NK-92 (cell line): ENCODE results near the gene SHOC2.

Source experiments
- DNase-seq: peaks from one replicate; lab custom pipeline; 2025; ENCODE audit not compliant: unreplicated experiment; lab: John Stamatoyannopoulos, UW

Gene SHOC2

DNA sequence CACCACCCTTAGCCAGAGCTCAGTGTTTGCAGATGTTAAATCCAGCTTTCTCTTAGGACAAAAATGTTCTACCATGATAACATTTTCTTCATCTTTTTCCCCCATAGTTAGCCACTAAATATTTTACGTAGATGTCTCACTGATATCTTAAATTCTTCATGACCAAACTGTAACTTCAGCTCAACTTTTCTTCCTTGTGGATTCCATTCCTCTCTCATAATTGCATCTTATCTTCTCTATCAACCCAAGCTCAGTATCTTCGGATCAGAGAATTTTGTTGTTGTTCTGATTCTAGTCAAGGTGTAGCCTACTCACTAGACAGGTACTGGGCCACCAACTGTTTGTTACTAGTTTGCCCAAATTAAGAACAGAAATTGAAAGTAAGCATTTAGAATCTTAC lies 60.2 kb downstream of the SHOC2 start:
- no peak for DNase-seq

DNA sequence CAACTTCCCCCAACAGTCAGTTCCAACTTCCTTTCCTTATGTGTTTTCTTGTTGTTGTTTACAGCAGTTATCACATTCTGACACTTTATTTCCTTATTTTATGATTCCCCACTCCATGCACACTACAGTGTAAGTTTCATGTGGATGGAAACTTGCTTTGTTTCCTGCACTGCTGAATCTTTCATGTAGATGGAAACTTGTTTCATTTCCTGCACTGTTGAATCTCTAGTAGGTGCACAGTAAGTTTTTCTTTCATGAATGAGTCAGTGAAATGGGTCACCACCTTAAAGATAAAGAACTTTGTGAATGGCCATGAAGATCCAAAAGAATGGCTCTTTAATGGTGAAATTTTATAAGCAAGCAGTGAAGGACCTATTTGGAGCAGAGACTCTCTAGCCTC lies 61.4 kb downstream of the SHOC2 start:
- no peak for DNase-seq

DNA sequence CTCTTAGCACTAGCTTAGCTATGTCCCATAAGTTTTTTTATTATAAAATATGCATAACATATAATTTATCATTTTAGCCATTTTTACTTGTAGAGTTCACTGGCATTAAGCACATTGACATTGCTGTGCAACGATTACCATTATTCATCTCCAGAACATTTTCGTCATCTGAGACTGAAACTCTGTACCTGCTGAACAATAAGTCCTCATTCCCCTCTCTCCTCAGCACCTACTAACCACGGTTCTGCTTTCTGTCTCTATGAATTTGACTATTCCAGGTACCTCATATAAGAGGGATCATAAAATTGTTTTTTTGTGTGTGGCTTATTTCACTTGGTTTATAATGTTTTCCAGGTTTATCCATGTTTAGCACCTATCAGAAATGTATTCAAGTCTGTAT lies 64.1 kb downstream of the SHOC2 start:
- no peak for DNase-seq

- DNase-seq = no peak
These were observed 66.3 kb downstream of the SHOC2 start for GRCh38 chr10:110985497-110986275.

DNA sequence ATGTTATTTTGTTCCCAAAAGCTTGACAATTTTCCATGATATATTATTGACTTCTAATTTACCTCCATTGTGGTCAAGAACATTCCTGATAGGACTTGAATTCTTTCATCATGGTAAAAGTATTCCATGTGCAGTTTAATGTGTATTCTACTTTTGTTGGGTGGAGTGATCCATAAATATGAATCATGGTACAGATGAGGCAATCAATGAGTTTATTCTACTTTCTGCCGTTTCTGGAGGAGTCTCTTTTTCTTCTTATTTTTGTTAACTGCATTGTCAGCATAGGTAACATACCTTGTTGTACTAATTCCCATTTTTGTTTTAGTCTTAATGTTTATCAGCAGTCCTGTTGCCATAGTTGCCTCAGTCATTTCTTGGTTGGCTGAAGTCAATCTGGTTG lies 69.6 kb downstream of the SHOC2 start:
- no peak for DNase-seq

GRCh38 chr10:110992006-110992800 lies 72.8 kb downstream of the SHOC2 start:
- no peak for DNase-seq

DNA sequence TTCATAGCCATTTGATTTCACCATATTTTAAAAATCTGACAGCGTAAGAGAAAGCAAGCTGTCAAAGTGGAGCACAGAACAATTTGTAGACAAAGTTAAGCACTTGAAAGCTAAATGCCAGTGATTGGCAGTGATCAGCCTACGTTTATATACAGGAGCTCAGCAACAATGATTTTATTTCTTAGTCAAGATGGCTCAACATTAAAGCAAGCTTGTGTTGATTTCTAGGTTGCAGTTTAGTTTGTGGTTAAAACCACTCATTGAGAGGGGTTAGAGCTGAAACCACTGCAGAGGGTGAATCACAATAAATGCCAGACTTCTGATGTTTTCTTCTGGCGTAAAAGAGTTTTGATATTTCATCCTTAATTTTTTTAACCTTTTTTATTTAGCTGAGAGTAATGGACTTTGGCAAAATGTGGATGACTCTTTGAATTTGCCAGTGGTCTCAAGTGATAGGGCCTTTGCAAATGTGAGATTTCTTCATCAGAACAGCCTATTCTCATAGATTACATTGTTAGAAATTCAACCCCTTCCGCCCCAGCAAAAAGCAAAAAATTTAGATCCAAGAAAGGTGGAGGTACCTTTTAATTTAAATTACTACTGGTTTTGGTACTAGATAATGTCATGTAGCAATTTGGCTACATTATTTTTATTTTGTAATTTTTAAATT lies 73.8 kb downstream of the SHOC2 start:
- DNase-seq = no peak

- DNase-seq = no peak
These were observed 75.1 kb downstream of the SHOC2 start for GRCh38 chr10:110994406-110995086.

DNA sequence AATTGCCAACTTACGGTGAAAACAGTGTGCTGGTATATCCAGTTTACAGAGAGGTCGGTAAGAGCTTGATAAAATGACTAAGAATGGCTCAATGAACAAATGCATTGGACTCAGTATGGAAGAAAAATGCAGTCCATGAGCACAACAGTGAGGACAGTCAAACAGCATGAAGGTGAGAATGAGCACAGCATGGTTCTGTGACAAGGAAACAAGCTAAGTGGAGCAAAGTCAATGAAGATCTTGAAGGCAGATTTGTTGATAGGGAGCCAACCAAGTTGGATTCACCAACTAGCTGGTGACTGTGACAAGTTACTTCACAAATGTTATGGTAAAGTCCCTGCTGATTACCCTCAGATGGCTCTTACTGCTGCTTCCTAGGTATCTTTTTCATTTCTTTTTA lies 75.9 kb downstream of the SHOC2 start:
- no peak for DNase-seq

DNA sequence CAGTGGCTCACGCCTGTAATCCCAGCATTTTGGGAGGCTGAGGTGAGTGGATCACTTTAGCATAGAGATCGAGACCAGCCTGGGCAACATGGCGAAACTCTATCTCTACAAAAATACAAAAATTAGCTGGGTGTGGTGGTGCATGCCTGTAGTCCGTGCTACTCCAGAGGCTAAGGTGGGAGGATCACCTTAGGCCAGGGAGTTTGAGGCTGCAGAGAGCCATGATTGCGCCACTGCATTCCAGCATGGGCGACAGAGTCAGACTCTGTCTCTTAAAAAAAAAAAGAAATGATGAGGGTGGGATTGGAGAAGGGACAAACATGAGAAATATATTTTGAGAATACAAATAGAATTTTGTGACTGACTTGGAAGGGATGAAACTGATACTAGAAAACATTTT lies 76.9 kb downstream of the SHOC2 start:
- no peak for DNase-seq

- no peak for DNase-seq
These were observed 84.6 kb downstream of the SHOC2 start for GRCh38 chr10:111004016-111004415.

- DNase-seq = no peak
These were observed 88.1 kb downstream of the SHOC2 start for GRCh38 chr10:111007486-111007885.

- DNase-seq = no peak
These were observed 95.8 kb downstream of the SHOC2 start for GRCh38 chr10:111015181-111015580.

DNA sequence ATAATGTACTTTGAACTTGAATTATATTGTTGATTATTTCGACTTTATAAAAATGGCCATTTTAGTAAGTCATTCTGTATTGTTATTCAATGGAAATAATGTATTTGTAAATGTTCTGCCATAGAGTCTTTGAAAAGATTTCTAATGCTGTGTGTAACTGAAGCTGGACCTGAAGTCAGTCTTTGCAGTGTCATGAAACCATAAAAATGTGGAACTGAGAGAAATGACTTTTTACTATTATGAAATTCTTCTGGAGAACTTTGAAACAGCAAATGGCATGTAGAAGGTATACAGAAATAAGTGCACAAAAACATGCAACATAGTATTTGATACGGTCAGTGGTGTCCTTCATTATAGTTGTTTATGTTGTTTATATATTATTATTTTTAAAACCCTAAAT lies 97.7 kb downstream of the SHOC2 start:
- DNase-seq = no peak

DNA sequence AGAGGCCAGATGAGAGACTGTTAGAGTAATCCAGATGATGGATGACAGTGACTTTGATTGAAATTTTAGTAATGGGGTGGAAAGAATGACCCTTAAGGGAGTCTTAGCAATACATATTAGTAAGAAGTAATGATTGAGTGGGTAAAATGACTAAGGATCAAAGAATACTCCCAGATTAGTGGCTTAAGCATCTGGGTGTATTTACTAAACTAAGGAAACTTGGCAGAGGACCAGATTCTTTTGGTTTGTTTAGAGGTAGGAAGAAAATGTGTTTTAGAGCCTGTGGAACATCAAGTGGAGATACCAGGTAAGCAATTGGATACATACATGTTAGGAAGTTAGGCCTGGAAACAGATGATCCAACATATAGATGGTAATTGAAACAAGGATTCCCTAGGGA lies 98.6 kb downstream of the SHOC2 start:
- DNase-seq = no peak

- DNase-seq = no peak
These were observed 103.7 kb downstream of the SHOC2 start for GRCh38 chr10:111023060-111023459.

- no peak for DNase-seq
These were observed 110.8 kb downstream of the SHOC2 start for GRCh38 chr10:111030042-111030750.

- no peak for DNase-seq
These were observed 115.3 kb downstream of the SHOC2 start for GRCh38 chr10:111034598-111035310.

DNA sequence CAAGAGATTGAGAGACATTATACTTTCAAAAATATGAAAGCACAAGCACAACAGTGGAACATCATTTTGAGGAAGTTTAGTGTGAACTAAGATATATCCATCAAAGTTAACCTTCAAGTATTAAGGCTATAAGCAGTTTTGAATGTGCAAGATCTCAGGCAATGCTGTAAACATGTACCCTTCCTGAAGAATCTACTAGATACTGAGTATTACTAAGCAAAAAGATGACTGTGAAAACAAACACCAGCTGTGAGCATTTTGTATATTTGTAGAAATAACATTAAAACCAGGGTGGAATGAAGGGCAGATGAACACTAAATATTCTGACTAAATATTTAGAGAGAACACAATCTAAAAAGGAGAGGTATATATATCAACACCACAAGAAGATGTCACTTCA lies 116.1 kb downstream of the SHOC2 start:
- no peak for DNase-seq

- DNase-seq = no peak
These were observed 118.5 kb downstream of the SHOC2 start for GRCh38 chr10:111037858-111038257.
